PC-9 (cell line): ENCODE results near the gene DYSF. TPM values are rescaled to one million over a fixed set of nuclear protein-coding genes. Genes with fewer than 3 reads are reported as not detected.

Source experiments
- BruUV-seq: library from RNA; stranded (reverse); fragments of 400-500 nt; replicated peaks from 2 replicates; lab custom pipeline; 2021; lab: Mats Ljungman, UMichigan
- CTCF ChIA-PET: fragments of 300-600 bp; sonication (Branson Sonifier 250); formaldehyde crosslinking; loops from one replicate; lab custom pipeline; 2022; ENCODE audit warnings: antibody characterized with exemption; lab: Charles Lee
- POLR2A ChIA-PET: fragments of 300-600 bp; sonication (Branson Sonifier 250); formaldehyde crosslinking; loops from one replicate; lab custom pipeline; 2022; ENCODE audit warnings: antibody characterized with exemption; ENCODE audit not compliant: unreplicated experiment; lab: Charles Lee
- DNase-seq, 2 experiments: peaks; one replicate each; pipeline versions ENCODE4 v3.0.0 to v3.0.0-alpha.2; 2015 to 2022; ENCODE audit warnings: mixed read lengths in 1 of 2
- H2AFZ ChIP-seq: fragments of 200-600 bp; sonication (generic); 2 replicates; pipeline ENCODE4 v1.8.1; 2017; ENCODE audit warnings: antibody characterized with exemption
- H3F3A ChIP-seq: fragments of 200-600 bp; sonication (generic); 2 replicates; pipeline ENCODE4 v1.8.1; 2017; ENCODE audit warnings: antibody characterized with exemption, mild to moderate bottlenecking, low read depth; ENCODE audit not compliant: insufficient read depth
- H3K27ac ChIP-seq: fragments of 200-600 bp; sonication (generic); 2 replicates; pipeline ENCODE4 v1.6.1; 2016; ENCODE audit warnings: mixed run types
- H3K27me3 ChIP-seq: fragments of 200-600 bp; sonication (generic); 2 replicates; pipeline ENCODE4 v1.6.1; 2016; ENCODE audit warnings: low read depth, mixed run types; ENCODE audit not compliant: insufficient read depth
- H3K36me3 ChIP-seq: fragments of 200-600 bp; sonication (generic); 2 replicates; pipeline ENCODE4 v1.6.1; 2016; ENCODE audit warnings: low read depth, mixed run types
- H3K4me1 ChIP-seq: fragments of 200-600 bp; sonication (generic); replicated peaks from 2 replicates; pipeline ENCODE4 v1.6.1; 2016; ENCODE audit warnings: mixed run types; ENCODE audit not compliant: insufficient read depth
- H3K4me2 ChIP-seq: fragments of 200-600 bp; sonication (generic); 2 replicates; pipeline ENCODE4 v1.6.1; 2017; ENCODE audit warnings: mixed run types
- H3K4me3 ChIP-seq: fragments of 200-600 bp; sonication (generic); 2 replicates; pipeline ENCODE4 v1.6.1; 2016; ENCODE audit warnings: mixed run types
- H3K79me2 ChIP-seq: fragments of 200-600 bp; sonication (generic); 2 replicates; pipeline ENCODE4 v1.6.1; 2017; ENCODE audit warnings: low read depth, mixed run types
- H3K9me2 ChIP-seq: fragments of 200-600 bp; sonication (generic); 2 replicates; pipeline ENCODE4 v1.8.1; 2017; ENCODE audit warnings: mild to moderate bottlenecking; ENCODE audit not compliant: insufficient read depth
- H3K9me3 ChIP-seq: fragments of 200-600 bp; sonication (generic); 2 replicates; pipeline ENCODE4 v1.8.1; 2016; ENCODE audit warnings: low read depth; ENCODE audit not compliant: insufficient read depth
- H4K20me1 ChIP-seq: fragments of 200-600 bp; sonication (generic); 2 replicates; pipeline ENCODE4 v1.8.1; 2017; ENCODE audit not compliant: insufficient read depth
- EZH2 ChIP-seq: fragments of 200-600 bp; sonication (generic); IDR thresholded peaks from 2 replicates; pipeline ENCODE4 v1.8.0; 2017; ENCODE audit warnings: antibody characterized with exemption, low read depth
- intact Hi-C: fragments of 100-400 bp; cut with micrococcal nuclease; formaldehyde crosslinking; loops from one replicate; pipeline ENCODE4 v1.10.0; 2022; ENCODE audit not compliant: unreplicated experiment
- total RNA-seq: library from RNA; stranded (reverse); gene quantifications from 2 replicates; pipeline ENCODE4 v1.2.3, GENCODE V29; 2021
- TF ChIP-seq, protein P1 (sequence below): fragments of 200-600 bp; sonication (generic); conservative IDR thresholded peaks from 2 replicates; pipeline ENCODE4 v1.6.1; 2017; ENCODE audit warnings: mixed run types, antibody characterized with exemption, mild to moderate bottlenecking, moderate library complexity

The DYSF gene
- total RNA-seq, 1 experiment from 2014 or later, result 12.2 TPM

DNA sequence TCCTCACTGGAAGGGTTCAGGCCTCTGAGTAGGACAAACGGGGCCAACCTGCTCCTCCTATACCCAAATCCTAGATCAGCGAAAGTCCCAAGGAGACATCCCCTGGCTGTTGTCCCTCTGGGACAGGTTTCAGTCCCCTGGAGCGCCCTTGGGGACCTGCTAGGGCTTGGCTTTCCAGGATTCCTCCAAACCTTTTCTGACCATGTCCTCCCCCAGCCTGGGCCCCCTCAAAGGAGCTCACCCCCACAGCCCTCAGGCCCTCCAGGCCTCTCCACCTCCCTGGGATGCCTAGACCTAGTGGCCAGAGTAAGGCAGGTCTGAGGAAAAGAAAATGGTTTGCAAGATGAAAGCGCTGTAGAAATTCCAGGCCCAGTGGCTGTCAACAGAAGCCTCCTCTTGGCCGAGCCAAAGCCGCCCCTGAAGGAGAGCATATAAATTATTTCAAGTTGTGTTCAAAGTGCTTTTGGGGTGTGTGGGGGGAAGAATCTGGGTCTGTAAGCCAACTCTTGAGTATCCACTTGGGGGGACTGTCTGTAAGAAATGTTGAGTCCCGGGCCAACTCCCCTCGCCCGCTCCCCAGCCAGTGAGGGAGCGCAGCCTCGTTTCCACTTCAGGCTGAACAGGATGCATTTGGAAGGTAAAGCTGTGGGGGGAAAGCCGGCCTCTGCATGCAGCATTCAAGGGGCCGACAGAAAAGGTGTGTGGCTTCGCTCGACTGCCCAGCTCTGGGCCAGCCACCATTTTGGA lies 158.6 kb downstream of the DYSF start:
- no peak for DNase-seq
- Histone ChIP-seq H3K4me3 (no peak overlapping the region), H3K79me2 (no peaks in the 10 kb centered on the region), H3K27me3 (no peaks in the 10 kb centered on the region), H3F3A (peaks cover 16% of the 10 kb centered on the region), H3K27ac (no peak overlapping the region), H4K20me1 (no peaks in the 10 kb centered on the region), H2AFZ (no peak overlapping the region), H3K4me2 (no peak overlapping the region), H3K36me3 (no peaks in the 10 kb centered on the region), H3K9me2 (no peaks in the 10 kb centered on the region), H3K9me3 (no peaks in the 10 kb centered on the region), H3K4me1 (peaks cover 14% of the 10 kb centered on the region)
- CTCF ChIA-PET, result no interaction called here
- intact Hi-C loops, result loop anchor here (5.0 kb wide), 1 partner anchor 185 kb away; no protein-coding TSS in a partner anchor
- TF ChIP-seq, protein P1, sequence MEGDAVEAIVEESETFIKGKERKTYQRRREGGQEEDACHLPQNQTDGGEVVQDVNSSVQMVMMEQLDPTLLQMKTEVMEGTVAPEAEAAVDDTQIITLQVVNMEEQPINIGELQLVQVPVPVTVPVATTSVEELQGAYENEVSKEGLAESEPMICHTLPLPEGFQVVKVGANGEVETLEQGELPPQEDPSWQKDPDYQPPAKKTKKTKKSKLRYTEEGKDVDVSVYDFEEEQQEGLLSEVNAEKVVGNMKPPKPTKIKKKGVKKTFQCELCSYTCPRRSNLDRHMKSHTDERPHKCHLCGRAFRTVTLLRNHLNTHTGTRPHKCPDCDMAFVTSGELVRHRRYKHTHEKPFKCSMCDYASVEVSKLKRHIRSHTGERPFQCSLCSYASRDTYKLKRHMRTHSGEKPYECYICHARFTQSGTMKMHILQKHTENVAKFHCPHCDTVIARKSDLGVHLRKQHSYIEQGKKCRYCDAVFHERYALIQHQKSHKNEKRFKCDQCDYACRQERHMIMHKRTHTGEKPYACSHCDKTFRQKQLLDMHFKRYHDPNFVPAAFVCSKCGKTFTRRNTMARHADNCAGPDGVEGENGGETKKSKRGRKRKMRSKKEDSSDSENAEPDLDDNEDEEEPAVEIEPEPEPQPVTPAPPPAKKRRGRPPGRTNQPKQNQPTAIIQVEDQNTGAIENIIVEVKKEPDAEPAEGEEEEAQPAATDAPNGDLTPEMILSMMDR, result no peak
- no peak for TF ChIP-seq EZH2
- POLR2A ChIA-PET, result no interaction called here
- no TSS peak for BruUV-seq

DNA sequence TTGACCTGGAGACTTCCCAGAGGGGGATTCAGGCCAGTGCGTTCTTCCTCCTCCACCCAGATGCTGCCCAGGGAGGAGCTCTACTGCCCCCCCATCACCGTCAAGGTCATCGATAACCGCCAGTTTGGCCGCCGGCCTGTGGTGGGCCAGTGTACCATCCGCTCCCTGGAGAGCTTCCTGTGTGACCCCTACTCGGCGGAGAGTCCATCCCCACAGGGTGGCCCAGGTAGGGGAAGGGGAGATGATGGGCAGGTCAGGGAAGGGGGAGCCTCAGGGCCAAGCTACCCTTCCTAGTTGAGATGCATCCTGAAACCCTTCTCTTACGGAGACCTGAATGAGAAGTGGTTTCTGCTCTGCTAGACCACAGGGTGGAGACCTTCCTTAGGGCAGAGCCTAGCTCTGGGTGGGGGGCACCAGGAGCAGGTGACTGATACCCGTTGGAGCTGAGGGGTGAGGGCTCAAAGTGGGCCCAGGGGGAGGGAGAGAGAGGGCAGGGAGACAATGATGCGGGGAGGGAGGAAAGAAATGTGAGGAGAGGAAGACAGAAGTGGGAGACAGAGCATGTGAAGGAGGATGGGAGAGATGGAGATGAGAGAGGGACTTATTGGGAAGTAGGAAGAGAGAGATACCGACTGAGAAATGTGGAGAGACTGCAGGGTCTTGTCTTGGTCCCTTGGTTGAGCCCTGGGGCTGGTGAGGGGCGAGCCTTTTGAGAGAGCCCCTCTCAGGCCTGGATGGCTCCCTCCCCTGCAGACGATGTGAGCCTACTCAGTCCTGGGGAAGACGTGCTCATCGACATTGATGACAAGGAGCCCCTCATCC lies 159.4 kb downstream of the DYSF start:
- Histone ChIP-seq H4K20me1 (no peaks in the 10 kb centered on the region), H3K79me2 (no peaks in the 10 kb centered on the region), H3K27ac (no peak overlapping the region), H3K36me3 (no peaks in the 10 kb centered on the region), H3K4me1 (peaks cover 14% of the 10 kb centered on the region), H3F3A (peaks cover 16% of the 10 kb centered on the region), H3K9me2 (no peaks in the 10 kb centered on the region), H2AFZ (no peak overlapping the region), H3K27me3 (no peaks in the 10 kb centered on the region), H3K9me3 (no peaks in the 10 kb centered on the region), H3K4me3 (no peak overlapping the region), H3K4me2 (no peak overlapping the region)
- CTCF ChIA-PET, result no interaction called here
- no TSS peak for BruUV-seq
- TF ChIP-seq, protein P1, result no peak
- TF ChIP-seq EZH2, result no peak
- no peak for DNase-seq
- POLR2A ChIA-PET, result no interaction called here
- intact Hi-C loops, result loop anchor here (5.0 kb wide), 1 partner anchor 185 kb away; no protein-coding TSS in a partner anchor

- Histone ChIP-seq H3K9me3 (no peaks in the 10 kb centered on the region), H3K79me2 (no peaks in the 10 kb centered on the region), H2AFZ (no peak overlapping the region), H3K27ac (no peak overlapping the region), H3K36me3 (no peaks in the 10 kb centered on the region), H3F3A (peaks cover 15% of the 10 kb centered on the region), H3K4me1 (peaks cover 13% of the 10 kb centered on the region), H4K20me1 (no peaks in the 10 kb centered on the region), H3K4me3 (no peak overlapping the region), H3K9me2 (no peaks in the 10 kb centered on the region), H3K27me3 (no peaks in the 10 kb centered on the region), H3K4me2 (no peak overlapping the region)
- ChIA-PET POLR2A (no interaction called here), CTCF (no interaction called here)
- no peak for TF ChIP-seq EZH2
- TF ChIP-seq, protein P1, result no peak
- DNase-seq, result no peak
- BruUV-seq, result no TSS peak
- intact Hi-C loops, result loop anchor here (5.0 kb wide), 1 partner anchor 184 kb away; no protein-coding TSS in a partner anchor
Observed at GRCh38 chr2:71613403-71613952, 160.1 kb downstream of the DYSF start.
